Upper lobe of right lung (tissue), 1 donor: ENCODE data around the gene SLC35E4. TPM values are rescaled to one million over a fixed set of nuclear protein-coding genes. Genes with fewer than 3 reads are reported as not detected.

Source experiments
- ATAC-seq: fragments of 200-7000 bp; cut with Tn5 transposase; one replicate; pipeline ENCODE4 v1.9.1; 2020; ENCODE audit warnings: mild to moderate bottlenecking, moderate library complexity
- DNase-seq: peaks from one replicate; pipeline ENCODE4 v3.0.0-alpha.2; 2020
- H3K27ac ChIP-seq: fragments of 200-600 bp; one replicate; pipeline ENCODE4 v1.8.0; 2022
- H3K27me3 ChIP-seq: fragments of 200-600 bp; one replicate; pipeline ENCODE4 v1.8.0; 2022; ENCODE audit warnings: mild to moderate bottlenecking
- H3K36me3 ChIP-seq: fragments of 200-600 bp; one replicate; pipeline ENCODE4 v1.8.0; 2022
- H3K4me1 ChIP-seq: fragments of 200-600 bp; one replicate; pipeline ENCODE4 v1.8.0; 2022
- H3K4me3 ChIP-seq: fragments of 200-600 bp; one replicate; pipeline ENCODE4 v1.8.0; 2022; ENCODE audit warnings: mild to moderate bottlenecking
- H3K9me3 ChIP-seq: fragments of 200-600 bp; one replicate; pipeline ENCODE4 v1.8.0; 2022
- CTCF ChIP-seq: fragments of 200-600 bp; IDR thresholded peaks from one replicate; pipeline ENCODE4 v1.8.0; 2022; ENCODE audit warnings: antibody characterized with exemption
- intact Hi-C: fragments of 100-400 bp; cut with DNase I; formaldehyde crosslinking; loops from one replicate; pipeline ENCODE4 v1.11.0; 2022
- total RNA-seq: library from RNA; stranded (reverse); fragmentation: NEBNext Ultra II Directional; extraction: Animal tissue kit (Norgen Biotek cat#: 25700); gene quantifications from one replicate; pipeline ENCODE4 v1.2.1, GENCODE V29; 2021
- donor health status: DM: no; HTN: yes; CAD: no; lungs with severe emphysema.

The SLC35E4 gene
- total RNA-seq, 1 donor from 2014 or later, result 2.9 TPM

GRCh38 chr22:30596199-30596598, 39.4 kb upstream of the SLC35E4 start:
- intact Hi-C loops, result no loop called here
- no peak overlapping the region for H3K27ac ChIP-seq
- no peaks in the 10 kb centered on the region for H3K36me3 ChIP-seq
- no peaks in the 10 kb centered on the region for H3K4me1 ChIP-seq
- ATAC-seq, result no peak
- no peak overlapping the region for H3K4me3 ChIP-seq
- no peak for TF ChIP-seq CTCF
- DNase-seq, result no peak
- H3K27me3 ChIP-seq, result no peaks in the 10 kb centered on the region
- no peaks in the 10 kb centered on the region for H3K9me3 ChIP-seq

- no peak for TF ChIP-seq CTCF
- H3K36me3 ChIP-seq, result no peaks in the 10 kb centered on the region
- no peaks in the 10 kb centered on the region for H3K4me1 ChIP-seq
- ATAC-seq (no peak), DNase-seq (no peak)
- no peak overlapping the region for H3K4me3 ChIP-seq
- no peaks in the 10 kb centered on the region for H3K9me3 ChIP-seq
- intact Hi-C loops, result no loop called here
- H3K27me3 ChIP-seq, result no peaks in the 10 kb centered on the region
- H3K27ac ChIP-seq, result no peak overlapping the region
Measured at GRCh38 chr22:30596886-30597285, 38.7 kb upstream of the SLC35E4 start.

- ATAC-seq, result no peak
Measured at GRCh38 chr22:30598986-30599385, 36.6 kb upstream of the SLC35E4 start.

GRCh38 chr22:30600921-30601320, 34.7 kb upstream of the SLC35E4 start:
- TF ChIP-seq CTCF, result no peak
- Histone ChIP-seq H3K4me1 (peaks cover 4% of the 10 kb centered on the region), H3K9me3 (no peaks in the 10 kb centered on the region), H3K4me3 (no peak overlapping the region), H3K36me3 (no peaks in the 10 kb centered on the region), H3K27me3 (no peaks in the 10 kb centered on the region), H3K27ac (no peak overlapping the region)
- ATAC-seq, result no peak
- intact Hi-C loops, result no loop called here
- no peak for DNase-seq

More at GRCh38 chr22:30598986-30599385, 36.6 kb upstream of the SLC35E4 start:
- intact Hi-C loops, result no loop called here
- Histone ChIP-seq H3K4me3 (no peak overlapping the region), H3K9me3 (no peaks in the 10 kb centered on the region), H3K27me3 (no peaks in the 10 kb centered on the region), H3K4me1 (no peaks in the 10 kb centered on the region), H3K36me3 (no peaks in the 10 kb centered on the region), H3K27ac (no peak overlapping the region)
- DNase-seq, result no peak
- no peak for TF ChIP-seq CTCF

GRCh38 chr22:30601464-30601863, 34.1 kb upstream of the SLC35E4 start:
- TF ChIP-seq CTCF, result no peak
- DNase-seq (no peak), ATAC-seq (no peak)
- intact Hi-C loops, result no loop called here
- H3K27ac ChIP-seq, result no peak overlapping the region
- H3K36me3 ChIP-seq, result no peaks in the 10 kb centered on the region
- no peaks in the 10 kb centered on the region for H3K9me3 ChIP-seq
- H3K4me3 ChIP-seq, result no peak overlapping the region
- no peaks in the 10 kb centered on the region for H3K27me3 ChIP-seq
- H3K4me1 ChIP-seq, result peaks cover 9% of the 10 kb centered on the region

- peak; percentile 30 for TF ChIP-seq CTCF
- intact Hi-C loops, result no loop called here
- ATAC-seq (no peak), DNase-seq (no peak)
- no peaks in the 10 kb centered on the region for H3K27me3 ChIP-seq
- H3K27ac ChIP-seq, result no peak overlapping the region
- H3K4me1 ChIP-seq, result peaks cover 9% of the 10 kb centered on the region
- H3K36me3 ChIP-seq, result no peaks in the 10 kb centered on the region
- H3K4me3 ChIP-seq, result no peak overlapping the region
- H3K9me3 ChIP-seq, result no peaks in the 10 kb centered on the region
Measured at GRCh38 chr22:30602049-30602448, 33.5 kb upstream of the SLC35E4 start.
